GM12874 (cell line): ENCODE data around the gene CNTN5.

ENCODE experiments used
- CTCF ChIP-seq: IDR thresholded peaks from 2 replicates; pipeline ENCODE4 v1.5.1; 2011; ENCODE audit warnings: low read depth, mild to moderate bottlenecking, control low read depth, low read length, moderate library complexity; ENCODE audit not compliant: insufficient read depth

CNTN5 gene

GRCh38 chr11:100329352-100329751 is 1308.6 kb downstream of the CNTN5 start:
- no peak for TF ChIP-seq CTCF

GRCh38 chr11:100336873-100337272 is 1316.1 kb downstream of the CNTN5 start:
- no peak for TF ChIP-seq CTCF

- no peak for TF ChIP-seq CTCF
Observed at GRCh38 chr11:100338144-100338840, 1317.5 kb downstream of the CNTN5 start.

- TF ChIP-seq CTCF, result no peak
Observed at GRCh38 chr11:100340466-100341319, 1319.9 kb downstream of the CNTN5 start.

- TF ChIP-seq CTCF, result no peak
Observed at GRCh38 chr11:100353083-100353482, 1332.3 kb downstream of the CNTN5 start.

GRCh38 chr11:100354736-100355135 is 1334.0 kb downstream of the CNTN5 start:
- TF ChIP-seq CTCF, result no peak

- TF ChIP-seq CTCF, result no peak
Observed at GRCh38 chr11:100356035-100356434, 1335.3 kb downstream of the CNTN5 start.
